SKM-1 treated with dmso at 0.1 percent for 144 hours (cell line): ENCODE measurements around the gene ITSN1.

Source experiments
- DNase-seq: peaks from one replicate; lab custom pipeline; 2025; ENCODE audit not compliant: unreplicated experiment; lab: John Stamatoyannopoulos, UW

Gene ITSN1

GRCh38 chr21:33677450-33677849 is 35.1 kb downstream of the ITSN1 start:
- DNase-seq = no peak

GRCh38 chr21:33680870-33681269 is 38.6 kb downstream of the ITSN1 start:
- no peak for DNase-seq

- no peak for DNase-seq
Measured at GRCh38 chr21:33682992-33683627, 40.8 kb downstream of the ITSN1 start.

- no peak for DNase-seq
Measured at GRCh38 chr21:33684068-33684467, 41.8 kb downstream of the ITSN1 start.

GRCh38 chr21:33684923-33685560 is 42.7 kb downstream of the ITSN1 start:
- DNase-seq = no peak

GRCh38 chr21:33685613-33686197 is 43.4 kb downstream of the ITSN1 start:
- DNase-seq = no peak

GRCh38 chr21:33686386-33686785 is 44.1 kb downstream of the ITSN1 start:
- no peak for DNase-seq

- DNase-seq = no peak
Measured at GRCh38 chr21:33687634-33688033, 45.3 kb downstream of the ITSN1 start.

GRCh38 chr21:33688353-33688752 is 46.1 kb downstream of the ITSN1 start:
- DNase-seq = no peak

GRCh38 chr21:33690874-33691273 is 48.6 kb downstream of the ITSN1 start:
- DNase-seq = no peak

GRCh38 chr21:33691945-33692603 is 49.8 kb downstream of the ITSN1 start:
- no peak for DNase-seq

GRCh38 chr21:33695813-33696212 is 53.5 kb downstream of the ITSN1 start:
- no peak for DNase-seq

GRCh38 chr21:33696465-33696864 is 54.2 kb downstream of the ITSN1 start:
- no peak for DNase-seq

- DNase-seq = no peak
Measured at GRCh38 chr21:33698087-33698860, 56.0 kb downstream of the ITSN1 start.

GRCh38 chr21:33699277-33699676 is 57.0 kb downstream of the ITSN1 start:
- DNase-seq = no peak

- no peak for DNase-seq
Measured at GRCh38 chr21:33700491-33700890, 58.2 kb downstream of the ITSN1 start.

GRCh38 chr21:33703750-33704606 is 61.7 kb downstream of the ITSN1 start:
- DNase-seq = no peak

GRCh38 chr21:33707846-33708245 is 65.5 kb downstream of the ITSN1 start:
- no peak for DNase-seq

- DNase-seq = no peak
Measured at GRCh38 chr21:33708874-33709273, 66.6 kb downstream of the ITSN1 start.

- no peak for DNase-seq
Measured at GRCh38 chr21:33712022-33712803, 69.9 kb downstream of the ITSN1 start.
